GM12801 (cell line): ENCODE data around the gene SVIL.

Source experiments
- CTCF ChIP-seq: IDR thresholded peaks from one replicate; pipeline ENCODE4 v1.5.1; 2011; ENCODE audit warnings: control low read depth; ENCODE audit not compliant: insufficient read length; ENCODE audit errors: extremely low read depth

SVIL gene

GRCh38 chr10:29472301-29473086, 162.3 kb downstream of the SVIL start:
- TF ChIP-seq CTCF, result no peak

GRCh38 chr10:29471544-29471859, 163.3 kb downstream of the SVIL start:
- no peak for TF ChIP-seq CTCF

- TF ChIP-seq CTCF, result no peak
Observed at GRCh38 chr10:29470843-29471543, 163.8 kb downstream of the SVIL start.

- TF ChIP-seq CTCF, result no peak
Observed at GRCh38 chr10:29470355-29470705, 164.4 kb downstream of the SVIL start.

- no peak for TF ChIP-seq CTCF
Observed at GRCh38 chr10:29469481-29470354, 165.1 kb downstream of the SVIL start.

GRCh38 chr10:29465384-29465783, 169.4 kb downstream of the SVIL start:
- no peak for TF ChIP-seq CTCF

GRCh38 chr10:29461042-29461441, 173.7 kb downstream of the SVIL start:
- no peak for TF ChIP-seq CTCF
